22Rv1 (cell line): Measurements from ENCODE around the gene P4HB.

Experiments
- ZFX ChIP-seq: fragments of 450-650 bp; IDR thresholded peaks from 2 replicates; pipeline ENCODE4 v1.6.1; 2017; ENCODE audit warnings: antibody characterized with exemption, borderline replicate concordance
- TF ChIP-seq, protein P1 (sequence below): fragments of 450-650 bp; IDR thresholded peaks from 2 replicates; pipeline ENCODE4 v1.5.1; 2017; ENCODE audit warnings: mild to moderate bottlenecking

- TF ChIP-seq, protein P1, sequence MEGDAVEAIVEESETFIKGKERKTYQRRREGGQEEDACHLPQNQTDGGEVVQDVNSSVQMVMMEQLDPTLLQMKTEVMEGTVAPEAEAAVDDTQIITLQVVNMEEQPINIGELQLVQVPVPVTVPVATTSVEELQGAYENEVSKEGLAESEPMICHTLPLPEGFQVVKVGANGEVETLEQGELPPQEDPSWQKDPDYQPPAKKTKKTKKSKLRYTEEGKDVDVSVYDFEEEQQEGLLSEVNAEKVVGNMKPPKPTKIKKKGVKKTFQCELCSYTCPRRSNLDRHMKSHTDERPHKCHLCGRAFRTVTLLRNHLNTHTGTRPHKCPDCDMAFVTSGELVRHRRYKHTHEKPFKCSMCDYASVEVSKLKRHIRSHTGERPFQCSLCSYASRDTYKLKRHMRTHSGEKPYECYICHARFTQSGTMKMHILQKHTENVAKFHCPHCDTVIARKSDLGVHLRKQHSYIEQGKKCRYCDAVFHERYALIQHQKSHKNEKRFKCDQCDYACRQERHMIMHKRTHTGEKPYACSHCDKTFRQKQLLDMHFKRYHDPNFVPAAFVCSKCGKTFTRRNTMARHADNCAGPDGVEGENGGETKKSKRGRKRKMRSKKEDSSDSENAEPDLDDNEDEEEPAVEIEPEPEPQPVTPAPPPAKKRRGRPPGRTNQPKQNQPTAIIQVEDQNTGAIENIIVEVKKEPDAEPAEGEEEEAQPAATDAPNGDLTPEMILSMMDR: no peak
- TF ChIP-seq ZFX: no peak
These were observed 57.3 kb downstream of the P4HB start for GRCh38 chr17:81802856-81803643.
